Activated CD4-positive, CD25-positive, alpha-beta regulatory T cell (primary cell): Measurements from ENCODE around the gene TNFAIP2.

ENCODE experiments used
- DNase-seq, 4 experiments: peaks; one replicate each; lab custom pipeline; 2025; lab: John Stamatoyannopoulos, UW

The TNFAIP2 gene

GRCh38 chr14:103134405-103134804 lies 11.1 kb downstream of the TNFAIP2 start:
- DNase-seq = no peak

DNA sequence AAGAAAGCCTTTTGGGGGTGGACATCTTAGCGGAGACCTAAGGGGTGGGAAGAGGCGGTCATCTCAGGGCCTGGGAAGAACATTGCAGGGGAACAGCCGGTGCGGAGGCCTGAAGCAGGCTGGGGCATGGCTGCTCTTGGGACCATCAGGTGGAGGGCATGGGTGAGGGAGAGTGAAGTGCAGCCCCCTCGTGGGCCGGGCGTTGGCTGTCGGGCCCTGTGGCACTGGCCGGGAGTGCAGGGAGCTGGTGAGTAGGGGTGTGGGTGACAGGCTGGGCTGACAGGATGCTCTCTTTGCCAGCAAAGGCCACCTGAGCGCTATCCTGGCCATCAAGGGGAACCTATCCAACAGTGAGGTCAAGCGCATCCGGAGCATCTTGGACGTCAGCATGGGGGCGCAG lies 11.7 kb downstream of the TNFAIP2 start:
- DNase-seq = no peak

GRCh38 chr14:103135333-103136260 lies 12.3 kb downstream of the TNFAIP2 start:
- DNase-seq = no peak

GRCh38 chr14:103136388-103137271 lies 13.4 kb downstream of the TNFAIP2 start:
- no peak for DNase-seq

DNA sequence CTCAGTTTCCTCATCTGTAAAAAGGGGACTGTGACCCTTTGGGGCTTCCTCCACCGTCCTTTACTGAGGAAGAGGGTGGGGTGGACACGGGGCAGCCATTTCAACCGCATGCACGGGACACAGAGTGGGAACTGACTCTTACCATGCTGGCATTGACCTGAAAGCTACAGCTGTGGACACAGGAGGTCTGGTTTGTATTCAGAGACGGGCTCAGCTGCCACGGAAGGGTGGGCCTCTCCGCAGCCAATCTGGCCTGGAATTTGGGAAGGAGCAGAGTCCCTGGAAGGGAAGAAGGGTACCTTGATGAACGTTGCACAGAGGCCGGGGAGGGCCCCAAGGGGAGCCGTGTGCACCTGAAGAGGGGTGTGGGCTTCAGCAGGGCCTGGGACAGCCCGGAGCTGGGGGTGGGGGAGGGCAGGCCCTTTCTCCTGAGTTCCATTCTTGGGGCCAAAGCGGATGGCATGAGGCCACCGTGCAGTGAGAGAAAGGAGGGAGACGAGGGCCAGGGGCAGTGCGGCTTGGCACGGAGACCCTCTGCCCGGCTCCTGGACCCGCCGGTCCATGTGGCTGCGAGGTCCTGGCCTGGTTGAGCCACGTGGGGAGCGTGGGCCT lies 14.5 kb downstream of the TNFAIP2 start:
- no peak for DNase-seq

DNA sequence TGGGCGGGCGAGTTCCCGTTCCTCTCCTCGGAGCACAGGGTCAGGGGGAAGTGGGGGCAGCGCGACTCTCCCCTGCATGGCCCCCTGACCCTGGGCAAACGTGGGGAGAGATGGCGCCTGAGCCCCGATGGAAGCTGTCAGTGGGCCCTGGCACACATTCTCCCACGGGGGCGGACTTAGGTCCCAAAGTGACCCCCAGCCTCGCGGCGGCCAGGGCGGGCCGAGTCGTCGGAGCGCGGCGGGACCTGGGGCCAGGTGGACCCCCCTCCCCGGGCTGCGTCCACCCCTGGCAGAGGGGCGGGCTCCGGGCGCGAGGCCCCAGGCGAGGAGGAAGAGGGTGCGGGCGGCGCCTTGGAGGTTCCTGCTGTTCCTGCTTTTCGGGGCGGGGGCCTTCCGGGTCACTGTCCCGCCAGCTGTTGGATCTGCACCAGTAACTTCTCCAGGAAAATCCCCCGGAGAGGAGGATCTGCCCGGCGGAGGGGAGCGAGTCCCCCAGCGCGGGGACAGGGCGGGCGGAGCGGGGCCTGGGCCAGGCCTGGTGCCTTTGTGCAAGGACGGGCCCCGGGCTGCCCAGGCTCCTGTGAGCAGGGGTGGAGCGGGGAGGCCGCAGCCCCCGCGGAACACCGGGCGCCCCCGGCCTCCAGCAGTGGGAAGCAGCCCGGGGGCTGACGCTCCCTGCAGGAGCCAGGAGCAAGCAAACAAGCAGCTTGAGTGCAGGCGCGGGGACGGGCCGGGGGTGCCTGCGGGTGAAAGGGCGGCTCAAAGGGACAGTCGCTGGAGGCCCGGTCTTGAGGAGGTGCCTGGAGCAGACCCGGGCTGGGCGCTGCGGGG lies 15.3 kb downstream of the TNFAIP2 start:
- DNase-seq = no peak

- DNase-seq = no peak
These were observed 16.1 kb downstream of the TNFAIP2 start for GRCh38 chr14:103139132-103140025.

- DNase-seq = no peak
These were observed 17.3 kb downstream of the TNFAIP2 start for GRCh38 chr14:103140316-103141109.

DNA sequence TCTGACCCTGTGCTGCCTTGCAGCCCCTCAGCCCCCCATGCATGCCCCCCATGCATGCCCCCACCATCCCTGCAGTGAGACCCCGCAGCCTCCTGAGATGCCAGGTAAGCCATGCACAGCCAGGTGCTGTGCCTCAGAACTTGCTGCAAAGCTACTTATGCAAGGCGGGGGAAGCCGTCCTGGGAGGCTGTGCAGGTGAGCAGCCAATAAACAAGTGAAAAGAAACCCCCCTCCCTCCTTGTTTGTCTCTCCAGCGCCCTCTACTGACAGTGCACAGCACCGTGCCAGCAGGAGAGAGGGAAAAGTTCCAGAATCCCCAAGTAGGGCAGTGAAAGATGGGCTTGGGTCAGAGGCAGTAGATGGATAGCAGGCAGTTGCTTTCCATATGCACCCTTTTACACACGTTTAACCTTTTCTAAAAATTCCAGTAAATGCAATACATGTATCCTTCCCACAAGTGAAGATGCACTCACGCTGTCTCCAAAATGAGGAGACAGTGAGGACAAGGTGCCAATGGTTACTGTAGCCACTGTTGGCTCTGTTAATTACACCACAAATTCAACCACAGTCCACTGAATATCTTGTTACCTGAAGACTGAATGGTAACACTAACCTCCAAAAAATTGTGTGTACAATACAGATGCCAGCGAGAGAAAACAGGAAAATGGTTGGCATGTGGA lies 18.0 kb downstream of the TNFAIP2 start:
- no peak for DNase-seq

GRCh38 chr14:103142026-103142425 lies 18.8 kb downstream of the TNFAIP2 start:
- DNase-seq = no peak

- no peak for DNase-seq
These were observed 19.6 kb downstream of the TNFAIP2 start for GRCh38 chr14:103142721-103143302.

DNA sequence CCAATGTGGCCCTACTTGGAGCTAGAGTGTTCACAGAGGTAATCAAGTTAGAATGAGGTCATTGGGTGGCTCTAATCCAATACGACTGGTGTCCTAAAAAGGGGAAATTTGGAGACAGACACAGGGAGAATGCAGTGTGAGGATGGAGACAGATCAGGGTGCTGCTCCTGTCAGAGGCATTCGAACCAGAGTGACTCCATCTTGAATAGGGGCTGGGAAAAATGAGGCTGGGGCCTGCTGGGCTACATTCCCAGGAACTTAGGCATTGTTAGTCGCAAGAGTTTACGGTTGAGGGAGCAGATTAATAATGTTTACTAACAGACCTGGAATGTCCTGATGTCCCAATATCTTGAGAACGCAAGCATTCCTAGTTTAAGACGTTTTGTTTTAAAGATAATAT lies 20.2 kb downstream of the TNFAIP2 start:
- DNase-seq = no peak

- DNase-seq = no peak
These were observed 20.8 kb downstream of the TNFAIP2 start for GRCh38 chr14:103144085-103144484.

- DNase-seq = no peak
These were observed 23.0 kb downstream of the TNFAIP2 start for GRCh38 chr14:103146141-103146709.

- DNase-seq = no peak
These were observed 26.3 kb downstream of the TNFAIP2 start for GRCh38 chr14:103149351-103150237.

- no peak for DNase-seq
These were observed 28.1 kb downstream of the TNFAIP2 start for GRCh38 chr14:103151270-103151945.

DNA sequence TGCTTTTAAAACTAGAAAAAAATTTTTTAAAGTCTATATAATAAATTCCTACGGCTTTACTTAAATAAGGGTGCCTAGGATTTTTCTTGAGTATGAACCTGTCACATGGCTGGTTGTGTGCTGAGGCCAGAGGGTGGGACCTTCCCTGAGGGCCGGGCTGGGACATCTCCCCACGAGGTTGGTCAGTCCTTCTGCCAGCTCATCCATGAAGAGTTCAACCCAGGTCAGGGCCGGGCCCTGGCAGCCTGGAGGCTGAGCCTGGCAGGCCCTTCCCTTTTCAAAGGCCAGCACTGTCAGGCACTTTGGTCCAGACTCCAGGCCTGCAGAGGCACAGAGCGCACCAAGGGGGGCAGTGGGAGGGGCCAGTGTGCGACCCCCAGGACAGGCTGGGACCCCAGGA lies 31.7 kb downstream of the TNFAIP2 start:
- no peak for DNase-seq
